ENCODE measurements around the gene RFESD.

- TF ChIP-seq CTCF (conservative IDR thresholded peaks at IDR 0.05), result no peak
- TF ChIP-seq EZH2 (IDR thresholded peaks at IDR 0.05; ENCODE audit: low read depth), result no peak
These were observed 60.5 kb downstream of the RFESD start for GRCh38 chr5:95707055-95707454.
